Cardiac fibroblast (primary cell): Measurements from ENCODE around the gene NDUFA6.
A peak's percentile ranks its signal among the peaks of the same experiment; 100 is the strongest.
"Not testable (repeated sequence)": the region's sequence is repeated elsewhere in the genome, so short reads cannot be mapped to it uniquely, and the experiment has no call there.

ENCODE experiments used
- DNase-seq, 2 donors: peaks; one replicate each; pipeline versions ENCODE4 v3.0.0 to v3.0.0-alpha.2; 2010; ENCODE audit warnings: low read depth in 2 of 2
- H3K4me3 ChIP-seq, 2 donors: replicated peaks in 1 of 2; 1 replicate in 1 of 2; 2 replicates in 1 of 2; pipeline ENCODE4 v1.5.1; 2011; ENCODE audit warnings: low read depth in 2 of 2, low read length in 2 of 2, mild to moderate bottlenecking in 2 of 2, moderate library complexity in 1 of 2
- TF ChIP-seq, protein P1 (sequence below): IDR thresholded peaks from one replicate; pipeline ENCODE4 v1.5.1; 2011; ENCODE audit warnings: low read depth, mild to moderate bottlenecking, low read length, inconsistent platforms

Gene NDUFA6

DNA sequence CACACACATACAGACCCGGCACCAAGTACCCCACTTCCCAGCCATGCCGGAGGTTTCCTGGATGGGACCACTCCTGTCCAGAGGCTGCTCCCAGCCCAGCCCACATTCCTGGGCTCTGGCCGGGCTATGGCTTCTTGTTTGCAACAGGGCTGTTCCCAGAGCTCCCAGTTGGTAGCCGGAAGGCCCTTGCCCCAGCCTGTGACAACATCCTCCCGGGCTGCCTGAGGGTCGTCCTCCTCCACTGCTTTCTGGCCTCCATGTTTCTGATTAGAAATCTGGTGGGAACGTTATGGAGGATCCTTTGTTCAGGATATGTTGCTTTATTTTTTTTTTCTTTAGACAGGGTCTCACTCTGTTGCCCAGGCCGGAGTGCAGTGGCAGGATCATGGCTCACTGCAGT, 41.0 kb upstream of the NDUFA6 start:
- no peak for DNase-seq
- TF ChIP-seq, protein P1, sequence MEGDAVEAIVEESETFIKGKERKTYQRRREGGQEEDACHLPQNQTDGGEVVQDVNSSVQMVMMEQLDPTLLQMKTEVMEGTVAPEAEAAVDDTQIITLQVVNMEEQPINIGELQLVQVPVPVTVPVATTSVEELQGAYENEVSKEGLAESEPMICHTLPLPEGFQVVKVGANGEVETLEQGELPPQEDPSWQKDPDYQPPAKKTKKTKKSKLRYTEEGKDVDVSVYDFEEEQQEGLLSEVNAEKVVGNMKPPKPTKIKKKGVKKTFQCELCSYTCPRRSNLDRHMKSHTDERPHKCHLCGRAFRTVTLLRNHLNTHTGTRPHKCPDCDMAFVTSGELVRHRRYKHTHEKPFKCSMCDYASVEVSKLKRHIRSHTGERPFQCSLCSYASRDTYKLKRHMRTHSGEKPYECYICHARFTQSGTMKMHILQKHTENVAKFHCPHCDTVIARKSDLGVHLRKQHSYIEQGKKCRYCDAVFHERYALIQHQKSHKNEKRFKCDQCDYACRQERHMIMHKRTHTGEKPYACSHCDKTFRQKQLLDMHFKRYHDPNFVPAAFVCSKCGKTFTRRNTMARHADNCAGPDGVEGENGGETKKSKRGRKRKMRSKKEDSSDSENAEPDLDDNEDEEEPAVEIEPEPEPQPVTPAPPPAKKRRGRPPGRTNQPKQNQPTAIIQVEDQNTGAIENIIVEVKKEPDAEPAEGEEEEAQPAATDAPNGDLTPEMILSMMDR = no peak

DNA sequence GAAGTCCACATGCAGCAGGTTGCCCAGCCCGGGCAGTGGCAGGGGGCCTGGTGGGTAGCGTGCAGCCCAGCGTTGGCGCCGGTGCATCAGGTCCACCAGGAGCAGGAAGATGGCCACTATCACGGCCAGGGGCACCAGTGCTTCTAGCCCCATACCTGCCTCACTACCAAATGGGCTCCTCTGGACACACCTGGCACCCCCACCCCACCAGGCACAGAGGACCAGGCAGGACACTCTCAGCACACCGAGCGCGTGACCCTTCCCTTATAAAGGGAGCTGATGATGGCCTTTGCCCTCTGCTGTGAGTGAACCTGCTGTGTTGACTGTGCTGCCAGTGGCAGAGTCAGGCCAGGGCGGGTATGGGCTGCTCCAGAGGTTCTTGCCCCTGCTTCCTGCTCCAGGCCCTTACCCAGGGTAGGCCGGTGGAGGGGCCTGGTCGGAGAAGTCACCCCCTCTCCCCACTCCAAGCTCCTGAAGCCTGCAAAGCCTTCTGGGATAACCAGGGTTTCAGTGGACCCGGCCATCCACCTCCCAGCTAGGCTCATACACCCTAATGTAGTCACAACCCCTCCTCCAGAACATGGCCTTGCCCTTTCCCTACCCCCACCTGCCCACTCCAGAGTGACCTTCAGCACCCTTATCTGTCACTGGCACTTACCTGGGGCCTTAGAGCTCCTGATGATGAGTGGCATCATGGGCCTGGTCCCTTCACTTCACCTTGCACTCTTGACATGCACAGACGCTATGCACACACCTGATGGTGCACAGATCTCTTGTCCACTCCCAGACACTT, 40.3 kb upstream of the NDUFA6 start, which contains the start of gene CYP2D6:
CYP2D6 (minus strand) TSS at position 172 of the 793 bp plus-strand sequence; CDS start at position 153, 19 bp downstream.
- DNase-seq, H3K4me3 ChIP-seq: not testable (repeated sequence)

More for the DNA sequence above, 41.0 kb upstream of the NDUFA6 start:
- H3K4me3 ChIP-seq = no peak overlapping the region

DNA sequence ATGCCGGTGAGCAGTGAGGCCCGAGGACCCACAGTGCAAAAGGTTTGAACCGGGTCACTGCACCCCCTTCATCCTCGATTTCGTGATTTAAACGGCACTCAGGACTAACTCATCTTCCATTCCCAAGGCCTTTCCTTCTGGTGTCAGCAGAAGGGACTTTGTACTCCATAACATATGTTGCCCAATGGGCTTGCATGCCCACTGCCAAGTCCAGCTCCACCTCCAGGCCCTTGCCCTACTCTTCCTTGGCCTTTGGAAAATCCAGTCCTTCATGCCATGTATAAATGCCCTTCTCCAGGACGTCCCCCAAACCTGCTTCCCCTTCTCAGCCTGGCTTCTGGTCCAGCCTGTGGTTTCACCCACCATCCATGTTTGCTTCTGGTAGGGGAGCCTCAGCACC, 39.6 kb upstream of the NDUFA6 start:
- not testable (repeated sequence) for DNase-seq, H3K4me3 ChIP-seq

DNA sequence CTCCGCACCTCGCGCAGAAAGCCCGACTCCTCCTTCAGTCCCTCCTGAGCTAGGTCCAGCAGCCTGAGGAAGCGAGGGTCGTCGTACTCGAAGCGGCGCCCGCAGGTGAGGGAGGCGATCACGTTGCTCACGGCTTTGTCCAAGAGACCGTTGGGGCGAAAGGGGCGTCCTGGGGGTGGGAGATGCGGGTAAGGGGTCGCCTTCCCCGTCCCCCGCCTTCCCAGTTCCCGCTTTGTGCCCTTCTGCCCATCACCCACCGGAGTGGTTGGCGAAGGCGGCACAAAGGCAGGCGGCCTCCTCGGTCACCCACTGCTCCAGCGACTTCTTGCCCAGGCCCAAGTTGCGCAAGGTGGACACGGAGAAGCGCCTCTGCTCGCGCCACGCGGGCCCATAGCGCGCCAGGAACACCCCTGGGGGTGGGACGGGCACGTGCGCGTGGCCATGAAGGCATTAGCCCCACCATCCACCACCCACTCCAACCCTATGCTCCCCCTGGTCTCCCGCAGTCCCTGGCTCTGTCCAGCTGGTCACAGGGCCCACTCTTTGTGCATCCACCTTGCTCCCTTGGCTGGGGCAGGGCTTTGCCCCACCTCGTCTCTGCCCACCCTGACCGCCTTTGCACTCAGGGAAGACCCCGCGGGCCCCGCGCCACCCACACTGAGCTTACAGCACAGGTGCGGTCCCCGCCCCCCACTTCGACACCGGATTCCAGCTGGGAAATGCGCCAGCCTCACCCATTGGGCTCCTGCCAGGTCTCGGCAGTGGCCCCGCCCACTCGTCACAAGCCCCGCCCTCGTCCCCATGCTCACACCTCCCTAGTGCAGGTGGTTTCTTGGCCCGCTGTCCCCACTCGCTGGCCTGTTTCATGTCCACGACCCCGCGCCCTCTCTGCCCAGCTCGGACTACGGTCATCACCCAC, 38.5 kb upstream of the NDUFA6 start:
- not testable (repeated sequence) for DNase-seq

DNA sequence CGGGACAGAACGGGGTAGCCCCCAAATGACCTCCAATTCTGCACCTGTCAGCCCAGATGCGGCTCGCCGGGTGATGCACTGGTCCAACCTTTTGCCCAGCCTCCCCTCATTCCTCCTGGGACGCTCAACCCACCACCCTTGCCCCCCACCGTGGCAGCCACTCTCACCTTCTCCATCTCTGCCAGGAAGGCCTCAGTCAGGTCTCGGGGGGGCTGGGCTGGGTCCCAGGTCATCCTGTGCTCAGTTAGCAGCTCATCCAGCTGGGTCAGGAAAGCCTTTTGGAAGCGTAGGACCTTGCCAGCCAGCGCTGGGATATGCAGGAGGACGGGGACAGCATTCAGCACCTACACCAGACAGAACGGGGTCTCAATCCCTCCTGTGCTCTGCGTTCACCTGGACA, 37.4 kb upstream of the NDUFA6 start:
- H3K4me3 ChIP-seq, DNase-seq: not testable (repeated sequence)

More for the DNA sequence above, 38.5 kb upstream of the NDUFA6 start:
- not testable (repeated sequence) for H3K4me3 ChIP-seq

DNA sequence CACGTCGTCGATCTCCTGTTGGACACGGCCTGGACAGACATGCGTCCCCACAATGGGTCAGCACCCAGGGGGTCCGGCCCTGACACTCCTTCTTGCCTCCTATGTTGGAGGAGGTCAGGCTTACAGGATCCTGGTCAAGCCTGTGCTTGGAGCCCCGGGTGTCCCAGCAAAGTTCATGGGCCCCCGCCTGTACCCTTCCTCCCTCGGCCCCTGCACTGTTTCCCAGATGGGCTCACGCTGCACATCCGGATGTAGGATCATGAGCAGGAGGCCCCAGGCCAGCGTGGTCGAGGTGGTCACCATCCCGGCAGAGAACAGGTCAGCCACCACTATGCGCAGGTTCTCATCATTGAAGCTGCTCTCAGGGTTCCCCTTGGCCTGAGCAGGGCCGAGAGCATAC, 37.0 kb upstream of the NDUFA6 start:
- no peak overlapping the region for H3K4me3 ChIP-seq
- no peak for DNase-seq
- TF ChIP-seq, protein P1 = no peak

DNA sequence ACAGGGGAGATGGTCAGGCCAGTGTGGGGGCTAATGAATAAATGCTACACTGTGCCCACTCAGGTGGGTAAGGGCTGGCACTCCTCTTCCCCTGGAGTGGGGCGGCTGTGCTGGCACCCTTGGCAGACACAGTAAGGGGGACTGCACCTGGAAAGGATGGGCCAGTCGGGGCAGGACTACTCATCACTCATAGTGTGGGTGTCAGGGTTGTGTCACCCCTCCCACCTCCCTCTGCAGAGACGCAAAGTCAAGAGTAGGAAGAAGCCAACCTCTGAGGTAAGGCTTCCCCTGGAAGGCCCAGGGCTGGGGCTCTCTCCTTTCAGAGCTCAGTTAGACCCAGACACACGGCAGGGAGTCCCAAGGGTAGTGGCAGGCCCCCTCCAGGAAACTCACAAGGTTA, 33.0 kb upstream of the NDUFA6 start:
- H3K4me3 ChIP-seq, DNase-seq: not testable (repeated sequence)

DNA sequence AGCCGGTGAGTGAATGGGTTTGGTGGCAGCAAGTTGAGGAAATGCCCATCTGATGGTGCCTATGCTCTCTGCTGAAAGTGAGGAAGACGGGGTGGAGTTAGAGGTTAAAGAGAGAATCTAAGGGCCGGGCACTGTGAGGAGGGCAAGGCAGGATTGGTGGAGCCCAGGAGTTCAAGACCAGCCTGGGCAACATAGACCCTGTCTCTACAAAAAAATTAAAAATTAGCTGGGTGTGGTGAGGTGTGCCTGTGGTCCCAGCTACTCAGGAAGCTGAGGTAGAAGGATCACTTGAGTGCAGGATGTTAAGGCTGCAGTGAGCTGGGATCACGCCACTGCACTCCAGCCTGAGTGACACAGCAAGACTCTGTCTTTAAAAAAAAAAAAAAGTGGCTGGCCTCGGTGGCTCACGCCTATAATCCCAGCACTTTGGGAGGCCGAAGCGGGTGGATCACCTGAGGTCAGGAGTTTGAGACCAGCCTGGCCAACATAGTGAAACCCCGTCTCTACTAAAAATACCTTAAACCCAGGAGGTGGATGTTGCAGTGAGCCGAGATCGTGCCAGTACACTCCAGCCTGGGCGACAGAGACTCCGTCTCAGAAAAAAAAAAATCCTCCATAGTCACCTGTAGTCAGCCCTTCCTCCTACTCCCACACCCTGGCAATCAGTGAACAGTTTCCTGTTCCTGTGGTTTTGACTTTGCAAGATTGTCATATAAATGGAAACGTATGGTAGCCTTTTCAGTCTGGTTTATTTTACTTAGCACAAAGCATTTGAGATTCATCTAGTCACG, 29.9 kb upstream of the NDUFA6 start:
- H3K4me3 ChIP-seq, DNase-seq: not testable (repeated sequence)

DNA sequence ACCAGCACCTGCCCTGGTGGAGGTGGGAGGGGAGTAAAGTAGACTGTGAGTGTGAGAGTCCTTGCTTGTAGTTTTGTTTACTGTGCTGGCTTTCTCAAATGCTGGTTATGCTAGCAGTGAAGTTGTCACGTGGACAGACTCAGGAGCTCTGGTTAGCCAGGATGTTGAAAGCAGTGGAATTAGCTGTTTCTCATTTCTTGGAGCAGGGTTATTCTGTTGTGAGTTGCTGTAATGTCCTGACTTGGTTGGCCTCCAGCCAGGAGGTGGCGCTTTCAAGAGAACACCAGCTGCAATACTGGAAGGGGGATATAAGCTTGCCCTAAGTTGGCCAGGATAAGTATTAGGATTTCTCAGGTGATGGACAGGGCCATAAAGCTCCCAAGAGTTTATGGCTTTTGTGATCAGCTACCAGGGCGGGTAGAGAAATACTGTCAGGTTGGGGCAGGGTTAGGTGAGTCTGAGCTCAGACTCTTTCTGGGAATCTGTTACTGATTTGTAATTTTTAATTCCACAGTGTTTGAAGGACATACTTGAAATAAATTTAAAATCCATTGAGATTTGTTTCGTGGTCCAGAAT, 26.4 kb upstream of the NDUFA6 start:
- DNase-seq = peak; percentile 8 to 29
- TF ChIP-seq, protein P1 = no peak
- H3K4me3 ChIP-seq = no peak overlapping the region

DNA sequence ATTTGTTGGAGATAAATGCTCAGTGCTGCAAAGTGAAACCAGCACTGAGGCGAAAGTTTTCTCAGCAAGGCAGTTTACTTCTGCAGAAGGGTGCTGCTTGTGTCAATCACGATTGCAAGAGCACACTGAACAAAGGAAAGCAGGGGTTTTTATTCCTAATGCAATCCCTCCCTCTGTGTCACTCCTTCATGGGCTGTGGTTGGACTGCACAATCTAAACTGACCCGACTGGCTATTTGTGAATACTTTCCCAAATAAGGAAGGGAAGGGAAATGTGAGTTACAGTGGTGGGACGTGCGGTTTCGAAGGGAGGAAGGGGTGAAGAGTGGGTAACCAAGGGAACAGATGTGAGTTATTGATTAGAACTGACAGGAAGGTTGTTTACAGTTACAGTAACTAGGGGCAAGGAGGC, 24.9 kb upstream of the NDUFA6 start:
- not testable (repeated sequence) for H3K4me3 ChIP-seq

More for the DNA sequence above, 24.9 kb upstream of the NDUFA6 start:
- not testable (repeated sequence) for DNase-seq
